Peyer's patch (tissue), 4 donors: Measurements from ENCODE around the gene LEKR1.

Experiments
- CTCF ChIP-seq, 6 experiments: fragments of 450-650 bp in 4 of 6; fragments of 200-600 bp in 2 of 6; sonication (generic) in 1 of 6; IDR thresholded peaks; one replicate each; pipeline ENCODE4 v1.5.1; 2017 to 2019; ENCODE audit warnings: antibody characterized with exemption in 6 of 6, mild to moderate bottlenecking in 3 of 6, moderate library complexity in 1 of 6
- POLR2A ChIP-seq, 2 donors: fragments of 450-650 bp; IDR thresholded peaks; one replicate each; pipeline ENCODE4 v1.5.1; 2017; ENCODE audit warnings: antibody characterized with exemption in 2 of 2, mild to moderate bottlenecking in 2 of 2, moderate library complexity in 2 of 2

GRCh38 chr3:157033001-157033400, 206.8 kb downstream of the LEKR1 start:
- TF ChIP-seq CTCF (IDR thresholded peaks at IDR 0.05) (no peak), POLR2A (IDR thresholded peaks at IDR 0.05) (no peak)
